SK-N-SH (cell line): ENCODE data around the gene TOR2A.

Experiments
- GABPA ChIP-seq: IDR thresholded peaks from 2 replicates; pipeline ENCODE4 v1.4.0; 2012; ENCODE audit warnings: low read depth, mild to moderate bottlenecking
- JUND ChIP-seq: IDR thresholded peaks from 2 replicates; pipeline ENCODE4 v1.4.0; 2012
- NRF1 ChIP-seq: IDR thresholded peaks from 2 replicates; pipeline ENCODE4 v1.6.1; 2012; ENCODE audit warnings: low read depth, mild to moderate bottlenecking, low read length
- RAD21 ChIP-seq: IDR thresholded peaks from 2 replicates; pipeline ENCODE4 v1.6.1; 2012; ENCODE audit warnings: mild to moderate bottlenecking, low read length
- RXRA ChIP-seq: IDR thresholded peaks from 2 replicates; pipeline ENCODE4 v1.4.0; 2012; ENCODE audit warnings: low read depth, mild to moderate bottlenecking, borderline replicate concordance
- SIN3A ChIP-seq: IDR thresholded peaks from 2 replicates; pipeline ENCODE4 v1.6.1; 2012; ENCODE audit warnings: low read depth, mild to moderate bottlenecking, low read length, moderate library complexity, borderline replicate concordance
- SMC3 ChIP-seq: IDR thresholded peaks from 2 replicates; pipeline ENCODE4 v1.6.1; 2012; ENCODE audit warnings: low read depth, low read length, improper control_type of control experiment
- TCF12 ChIP-seq: IDR thresholded peaks from 2 replicates; pipeline ENCODE4 v1.4.0; 2012
- YY1 ChIP-seq: IDR thresholded peaks from 2 replicates; pipeline ENCODE4 v1.4.0; 2012; ENCODE audit warnings: low read depth, mild to moderate bottlenecking
- ZBTB33 ChIP-seq: IDR thresholded peaks from 2 replicates; pipeline ENCODE4 v1.4.0; 2012; ENCODE audit warnings: low read depth, borderline replicate concordance
- TF ChIP-seq, protein P1 (sequence below): fragments of 200-600 bp; sonication (generic); IDR thresholded peaks from 2 replicates; pipeline ENCODE4 v1.6.1; 2017; ENCODE audit warnings: antibody characterized with exemption, mild to moderate bottlenecking, moderate library complexity
- TF ChIP-seq, protein P2 (sequence below): IDR thresholded peaks from 2 replicates; pipeline ENCODE4 v1.6.1; 2012; ENCODE audit warnings: mild to moderate bottlenecking, low read depth, low read length, moderate library complexity

- TF ChIP-seq, protein P1, sequence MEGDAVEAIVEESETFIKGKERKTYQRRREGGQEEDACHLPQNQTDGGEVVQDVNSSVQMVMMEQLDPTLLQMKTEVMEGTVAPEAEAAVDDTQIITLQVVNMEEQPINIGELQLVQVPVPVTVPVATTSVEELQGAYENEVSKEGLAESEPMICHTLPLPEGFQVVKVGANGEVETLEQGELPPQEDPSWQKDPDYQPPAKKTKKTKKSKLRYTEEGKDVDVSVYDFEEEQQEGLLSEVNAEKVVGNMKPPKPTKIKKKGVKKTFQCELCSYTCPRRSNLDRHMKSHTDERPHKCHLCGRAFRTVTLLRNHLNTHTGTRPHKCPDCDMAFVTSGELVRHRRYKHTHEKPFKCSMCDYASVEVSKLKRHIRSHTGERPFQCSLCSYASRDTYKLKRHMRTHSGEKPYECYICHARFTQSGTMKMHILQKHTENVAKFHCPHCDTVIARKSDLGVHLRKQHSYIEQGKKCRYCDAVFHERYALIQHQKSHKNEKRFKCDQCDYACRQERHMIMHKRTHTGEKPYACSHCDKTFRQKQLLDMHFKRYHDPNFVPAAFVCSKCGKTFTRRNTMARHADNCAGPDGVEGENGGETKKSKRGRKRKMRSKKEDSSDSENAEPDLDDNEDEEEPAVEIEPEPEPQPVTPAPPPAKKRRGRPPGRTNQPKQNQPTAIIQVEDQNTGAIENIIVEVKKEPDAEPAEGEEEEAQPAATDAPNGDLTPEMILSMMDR = no peak
- no peak for TF ChIP-seq RAD21
- TF ChIP-seq, protein P2, sequence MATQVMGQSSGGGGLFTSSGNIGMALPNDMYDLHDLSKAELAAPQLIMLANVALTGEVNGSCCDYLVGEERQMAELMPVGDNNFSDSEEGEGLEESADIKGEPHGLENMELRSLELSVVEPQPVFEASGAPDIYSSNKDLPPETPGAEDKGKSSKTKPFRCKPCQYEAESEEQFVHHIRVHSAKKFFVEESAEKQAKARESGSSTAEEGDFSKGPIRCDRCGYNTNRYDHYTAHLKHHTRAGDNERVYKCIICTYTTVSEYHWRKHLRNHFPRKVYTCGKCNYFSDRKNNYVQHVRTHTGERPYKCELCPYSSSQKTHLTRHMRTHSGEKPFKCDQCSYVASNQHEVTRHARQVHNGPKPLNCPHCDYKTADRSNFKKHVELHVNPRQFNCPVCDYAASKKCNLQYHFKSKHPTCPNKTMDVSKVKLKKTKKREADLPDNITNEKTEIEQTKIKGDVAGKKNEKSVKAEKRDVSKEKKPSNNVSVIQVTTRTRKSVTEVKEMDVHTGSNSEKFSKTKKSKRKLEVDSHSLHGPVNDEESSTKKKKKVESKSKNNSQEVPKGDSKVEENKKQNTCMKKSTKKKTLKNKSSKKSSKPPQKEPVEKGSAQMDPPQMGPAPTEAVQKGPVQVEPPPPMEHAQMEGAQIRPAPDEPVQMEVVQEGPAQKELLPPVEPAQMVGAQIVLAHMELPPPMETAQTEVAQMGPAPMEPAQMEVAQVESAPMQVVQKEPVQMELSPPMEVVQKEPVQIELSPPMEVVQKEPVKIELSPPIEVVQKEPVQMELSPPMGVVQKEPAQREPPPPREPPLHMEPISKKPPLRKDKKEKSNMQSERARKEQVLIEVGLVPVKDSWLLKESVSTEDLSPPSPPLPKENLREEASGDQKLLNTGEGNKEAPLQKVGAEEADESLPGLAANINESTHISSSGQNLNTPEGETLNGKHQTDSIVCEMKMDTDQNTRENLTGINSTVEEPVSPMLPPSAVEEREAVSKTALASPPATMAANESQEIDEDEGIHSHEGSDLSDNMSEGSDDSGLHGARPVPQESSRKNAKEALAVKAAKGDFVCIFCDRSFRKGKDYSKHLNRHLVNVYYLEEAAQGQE = no peak
- TF ChIP-seq YY1 = no peak
- TF ChIP-seq NRF1 = no peak
- TF ChIP-seq SIN3A = no peak
- TF ChIP-seq TCF12 = no peak
- no peak for TF ChIP-seq JUND
- no peak for TF ChIP-seq RXRA
- no peak for TF ChIP-seq GABPA
- TF ChIP-seq ZBTB33 = no peak
- no peak for TF ChIP-seq SMC3
Observed at GRCh38 chr9:127706836-127707241, 28.3 kb downstream of the TOR2A start, which contains the start of gene CFAP157.
